Urinary bladder (tissue), 4 donors: Measurements from ENCODE around the gene NARS2. TPM values are rescaled to one million over a fixed set of nuclear protein-coding genes. Genes with fewer than 3 reads are reported as not detected.
"Not testable (repeated sequence)": the region's sequence is repeated elsewhere in the genome, so short reads cannot be mapped to it uniquely, and the experiment has no call there.

Experiments
- DNase-seq: peaks from one replicate; pipeline ENCODE4 v3.0.0-alpha.2; 2015; ENCODE audit errors: extremely low spot score
- H3K27ac ChIP-seq: one replicate; pipeline ENCODE4 v1.5.1; 2013; ENCODE audit warnings: low read depth, mild to moderate bottlenecking, moderate library complexity
- H3K36me3 ChIP-seq: one replicate; pipeline ENCODE4 v1.6.1; 2013; ENCODE audit warnings: mild to moderate bottlenecking, moderate library complexity; ENCODE audit not compliant: insufficient read depth
- H3K4me1 ChIP-seq: one replicate; pipeline ENCODE4 v1.6.1; 2013; ENCODE audit warnings: mild to moderate bottlenecking, moderate library complexity; ENCODE audit not compliant: insufficient read depth
- H3K4me3 ChIP-seq: one replicate; pipeline ENCODE4 v1.5.1; 2013; ENCODE audit warnings: low read depth, low read length
- WGBS: extraction: QIAGEN DNeasy Blood & Tissue Kit; methylation state at CpG from one replicate; pipeline ENCODE4 v1.1.7; 2013; 5-methylcytosine and 5-hydroxymethylcytosine counted together
- polyA plus RNA-seq: library from polyadenylated mRNA; stranded (reverse); fragments of 200-250 nt; gene quantifications from one replicate; pipeline ENCODE4 v1.2.3, GENCODE V29; 2013
- total RNA-seq: library from RNA; depleted of rRNA; stranded (reverse); fragments of >200 nt; gene quantifications from one replicate; pipeline ENCODE4 v1.2.3, GENCODE V29; 2014
- donor health status: healthy with polysubstance abuse.
- donor health status: healthy.

Gene NARS2
- total and polyA plus RNA-seq, 2 donors = 10.7 to 17.6 TPM

DNA sequence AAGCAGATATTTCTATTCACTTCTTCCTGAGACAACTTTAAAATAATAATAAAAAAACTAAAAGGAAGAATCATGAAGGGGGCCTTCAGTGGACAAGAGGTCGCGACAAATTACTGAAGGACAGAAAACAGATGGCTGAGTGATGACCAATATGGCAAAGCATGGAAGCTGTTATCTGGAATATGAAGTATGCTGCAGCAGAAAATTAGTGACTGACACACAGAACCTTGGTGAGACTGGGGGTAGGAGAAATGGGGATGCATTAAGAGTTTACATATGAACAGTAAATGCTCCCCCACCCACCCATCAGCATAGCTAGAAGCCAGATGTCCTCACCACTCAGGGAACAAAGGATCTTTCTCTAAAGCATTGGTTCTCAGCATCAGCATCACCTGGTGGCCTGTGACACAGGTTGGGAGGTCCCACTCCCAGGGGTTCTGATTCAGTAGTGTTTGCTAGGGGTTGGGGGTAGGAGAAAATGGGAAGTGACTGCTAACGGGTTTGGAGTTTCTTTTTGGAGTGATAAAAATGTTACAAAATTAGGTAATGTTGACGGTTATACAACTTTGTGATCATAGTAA is 59.7 kb downstream of the NARS2 start:
- WGBS = 76% methylated on average over 4 of the region's 4 CpGs
- Histone ChIP-seq H3K36me3 (no peaks in the 10 kb centered on the region), H3K27ac (no peak overlapping the region), H3K4me3 (no peak overlapping the region), H3K4me1 (no peaks in the 10 kb centered on the region)
- no peak for DNase-seq

DNA sequence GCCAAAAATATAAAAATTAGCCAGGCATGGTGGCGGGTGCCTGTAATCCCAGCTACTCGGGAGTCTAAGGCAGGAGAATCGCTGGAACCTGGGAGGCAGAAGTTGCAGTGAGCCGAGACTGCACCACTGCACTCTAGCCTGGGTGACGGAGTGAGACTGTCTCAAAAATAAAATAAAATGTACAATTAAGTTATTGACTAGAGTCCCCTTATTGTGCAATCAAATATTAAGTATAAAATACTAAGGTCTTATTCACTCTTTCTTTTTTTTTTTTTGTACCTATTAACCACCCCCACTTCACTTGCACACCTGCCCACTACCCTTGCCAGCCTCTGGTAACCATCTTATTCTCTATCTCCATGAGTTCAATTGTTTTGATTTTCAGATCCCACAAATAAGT is 61.6 kb downstream of the NARS2 start:
- H3K27ac ChIP-seq, H3K4me1 ChIP-seq, H3K4me3 ChIP-seq, DNase-seq, H3K36me3 ChIP-seq: not testable (repeated sequence)
- 98% methylated on average over 5 of the region's 5 CpGs for WGBS

DNA sequence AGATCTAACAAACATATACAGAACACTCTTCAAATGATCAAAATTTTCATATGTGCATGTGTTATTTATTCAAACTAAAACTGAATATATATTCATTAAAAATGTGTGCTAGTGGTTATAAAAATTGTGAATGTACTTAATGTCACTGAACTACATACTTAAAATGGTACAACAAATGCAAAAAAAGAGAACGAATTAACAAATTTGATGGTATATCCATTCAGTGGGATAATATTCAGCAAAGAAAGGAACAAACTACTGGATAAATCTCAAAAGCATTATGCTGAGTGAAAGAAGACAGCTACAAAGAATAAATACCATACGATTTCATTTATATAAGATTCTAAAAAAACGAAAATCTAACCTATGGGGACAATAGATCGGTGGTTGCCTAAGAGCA is 64.1 kb downstream of the NARS2 start:
- WGBS = 97% methylated on average over 4 of the region's 4 CpGs
- Histone ChIP-seq H3K27ac (no peak overlapping the region), H3K36me3 (no peaks in the 10 kb centered on the region), H3K4me3 (no peak overlapping the region), H3K4me1 (no peaks in the 10 kb centered on the region)
- DNase-seq = no peak

DNA sequence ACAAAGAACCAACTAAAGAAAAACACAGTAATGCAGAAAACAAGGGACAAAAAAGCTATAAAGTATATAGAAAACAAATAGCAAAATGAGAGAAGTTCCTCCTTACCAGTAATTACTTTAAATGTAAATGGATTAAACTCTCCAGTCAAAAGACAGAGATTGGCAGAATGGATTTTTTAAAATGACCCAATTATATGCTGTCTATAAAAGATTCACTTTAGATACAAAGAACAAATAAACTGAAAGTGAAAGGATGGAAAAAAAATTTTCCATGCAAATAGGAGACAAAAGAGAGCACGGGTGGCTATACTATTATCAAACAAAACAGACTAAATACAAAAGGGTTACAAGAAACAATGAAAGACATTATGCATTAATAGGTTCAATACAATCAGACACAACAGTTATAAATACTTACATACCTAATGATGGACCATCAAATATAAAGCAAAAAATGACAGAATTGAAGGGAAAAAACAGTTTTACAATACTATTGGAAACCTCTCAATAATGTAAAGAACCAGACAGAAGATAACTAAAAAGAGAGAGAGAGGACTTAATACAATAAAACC is 64.6 kb downstream of the NARS2 start:
- no peaks in the 10 kb centered on the region for H3K4me1 ChIP-seq
- DNase-seq = no peak
- H3K4me3 ChIP-seq = no peak overlapping the region
- WGBS = 97% methylated on average over 1 of the region's 1 CpG
- no peaks in the 10 kb centered on the region for H3K36me3 ChIP-seq
- no peak overlapping the region for H3K27ac ChIP-seq

DNA sequence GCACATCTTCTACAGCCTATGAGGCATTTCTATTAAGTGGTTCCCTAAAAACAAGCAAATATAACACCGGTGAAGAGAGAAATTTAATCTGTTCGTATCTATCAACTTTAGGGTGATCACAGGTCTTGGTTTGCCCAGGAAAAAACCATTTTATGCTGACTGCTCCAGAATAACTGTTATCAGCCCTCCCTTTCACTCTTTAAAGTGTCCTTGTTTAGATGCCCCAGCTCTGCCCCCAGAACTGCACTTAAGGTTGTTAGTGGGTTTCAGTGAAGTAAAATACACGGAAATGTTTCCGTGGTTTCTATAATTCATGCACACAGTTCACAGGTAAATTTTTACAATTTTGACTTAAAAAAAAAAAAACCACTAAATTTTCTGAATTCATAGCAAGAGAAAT is 70.0 kb downstream of the NARS2 start:
- Histone ChIP-seq H3K4me3 (no peak overlapping the region), H3K36me3 (no peaks in the 10 kb centered on the region), H3K4me1 (no peaks in the 10 kb centered on the region), H3K27ac (no peak overlapping the region)
- 89% methylated on average over 4 of the region's 4 CpGs for WGBS
- DNase-seq = no peak

DNA sequence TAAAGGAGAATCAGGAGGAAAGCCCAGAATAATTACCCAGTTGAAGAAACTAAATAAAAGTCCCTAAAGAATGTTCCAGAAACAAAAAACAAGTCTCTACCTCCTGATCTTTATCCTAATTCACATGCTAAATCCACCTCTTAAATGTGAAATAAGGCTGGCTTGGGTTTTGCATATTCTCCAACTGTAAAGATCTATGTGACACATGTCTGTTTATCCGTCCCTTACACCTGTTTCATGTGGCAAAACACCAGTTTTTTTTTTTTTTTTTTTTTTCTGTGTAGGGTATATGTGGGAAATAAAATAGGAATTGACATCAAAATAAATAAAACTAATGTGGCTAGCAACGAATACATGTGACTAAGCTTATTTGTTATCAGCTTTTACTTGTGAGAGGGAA is 70.5 kb downstream of the NARS2 start:
- Histone ChIP-seq H3K27ac (no peak overlapping the region), H3K4me3 (no peak overlapping the region), H3K4me1 (no peaks in the 10 kb centered on the region), H3K36me3 (no peaks in the 10 kb centered on the region)
- no peak for DNase-seq
- WGBS = 70% methylated on average over 2 of the region's 2 CpGs

DNA sequence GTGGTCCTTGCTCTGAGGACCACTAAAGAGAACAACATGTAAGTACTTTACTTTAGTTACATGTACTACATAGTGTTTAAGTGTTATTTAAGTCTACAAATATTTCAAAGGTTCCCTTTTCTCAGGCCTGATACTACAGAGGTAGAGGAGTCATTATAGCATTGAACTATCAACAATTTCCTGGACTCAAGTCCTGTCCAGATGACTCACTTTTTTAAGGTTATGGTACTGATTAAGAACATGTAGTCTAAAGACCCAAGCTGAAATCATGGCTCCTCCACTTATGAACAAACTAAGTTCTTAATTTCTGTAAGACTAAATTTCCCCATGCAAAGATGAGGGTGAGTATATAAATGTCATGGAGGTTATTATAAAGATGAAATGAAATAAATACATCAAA is 74.7 kb downstream of the NARS2 start:
- no peaks in the 10 kb centered on the region for H3K36me3 ChIP-seq
- no peak for DNase-seq
- no peaks in the 10 kb centered on the region for H3K4me1 ChIP-seq
- H3K27ac ChIP-seq = no peak overlapping the region
- no peak overlapping the region for H3K4me3 ChIP-seq

DNA sequence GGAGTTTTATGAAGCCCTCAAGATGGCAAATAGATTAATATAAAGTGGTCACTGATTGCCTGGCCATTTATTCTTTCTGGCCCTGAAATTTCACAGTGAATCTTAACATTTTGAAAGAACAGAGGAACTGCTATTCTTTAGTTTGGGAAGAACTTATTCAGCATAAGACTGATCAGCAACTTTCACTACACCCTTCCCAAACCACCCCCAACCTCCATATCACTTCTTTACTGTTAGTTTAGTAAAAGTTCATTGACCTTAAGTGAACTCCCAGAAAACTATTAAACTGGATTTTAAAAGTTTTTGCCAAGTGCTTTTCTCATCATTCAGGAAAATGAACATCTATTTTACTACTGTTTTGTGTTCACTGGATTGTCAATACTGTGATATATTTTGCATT is 77.4 kb downstream of the NARS2 start:
- Histone ChIP-seq H3K4me1 (no peaks in the 10 kb centered on the region), H3K27ac (no peak overlapping the region)
- DNase-seq = no peak

DNA sequence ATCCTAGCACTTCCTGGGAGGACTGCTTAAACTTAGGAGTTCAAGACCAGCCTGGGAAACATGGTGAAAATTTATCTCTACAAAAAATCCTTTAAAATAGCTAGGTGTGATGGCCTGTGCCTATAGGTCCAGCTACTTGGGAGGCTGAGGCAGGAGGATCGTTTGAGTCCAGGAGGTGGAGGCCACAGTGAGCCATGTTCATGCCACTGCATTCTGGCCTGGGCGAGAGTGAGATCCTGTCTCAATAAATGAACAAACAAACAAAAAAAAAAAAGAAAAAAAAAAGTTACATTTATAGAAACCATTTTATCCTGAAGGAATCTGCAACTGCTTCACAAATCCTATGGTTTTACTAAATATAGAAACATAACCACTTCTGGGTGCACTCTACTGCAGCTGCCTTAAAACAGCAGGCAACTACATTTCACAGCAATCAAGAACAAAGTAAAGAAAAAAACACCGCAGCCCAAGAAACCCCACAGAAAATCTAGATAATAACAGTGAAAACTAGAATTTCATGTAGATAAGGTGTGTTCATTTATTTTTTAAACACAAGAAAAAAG is 81.2 kb downstream of the NARS2 start:
- no peaks in the 10 kb centered on the region for H3K4me1 ChIP-seq
- peaks cover 5% of the 10 kb centered on the region for H3K36me3 ChIP-seq
- H3K27ac ChIP-seq = no peak overlapping the region
- no peak for DNase-seq
- H3K4me3 ChIP-seq = no peak overlapping the region
- 96% methylated on average over 3 of the region's 3 CpGs for WGBS

More for the DNA sequence above, 77.4 kb downstream of the NARS2 start:
- no peak overlapping the region for H3K4me3 ChIP-seq
- no peaks in the 10 kb centered on the region for H3K36me3 ChIP-seq

DNA sequence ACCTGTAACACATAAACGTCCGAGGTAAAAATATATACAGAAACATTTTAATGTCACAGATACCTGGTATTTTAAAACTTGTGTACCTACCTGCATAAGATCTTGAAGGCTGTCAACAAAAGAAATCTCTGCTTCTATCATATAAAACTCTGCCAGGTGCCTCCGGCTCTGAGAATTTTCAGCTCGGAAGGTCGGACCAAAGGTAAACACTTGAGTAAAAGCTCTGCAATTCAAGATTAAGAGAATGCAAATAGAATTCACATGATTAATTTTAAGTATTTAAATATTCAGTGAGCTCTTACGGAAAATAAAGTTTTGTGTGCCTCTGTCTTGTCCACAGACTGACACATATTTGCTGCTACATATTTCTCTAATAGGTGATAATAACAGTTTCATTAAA is 81.7 kb downstream of the NARS2 start:
- Histone ChIP-seq H3K27ac (no peak overlapping the region), H3K4me1 (no peaks in the 10 kb centered on the region), H3K4me3 (no peak overlapping the region), H3K36me3 (peaks cover 5% of the 10 kb centered on the region)
- 82% methylated on average over 6 of the region's 6 CpGs for WGBS
- no peak for DNase-seq

DNA sequence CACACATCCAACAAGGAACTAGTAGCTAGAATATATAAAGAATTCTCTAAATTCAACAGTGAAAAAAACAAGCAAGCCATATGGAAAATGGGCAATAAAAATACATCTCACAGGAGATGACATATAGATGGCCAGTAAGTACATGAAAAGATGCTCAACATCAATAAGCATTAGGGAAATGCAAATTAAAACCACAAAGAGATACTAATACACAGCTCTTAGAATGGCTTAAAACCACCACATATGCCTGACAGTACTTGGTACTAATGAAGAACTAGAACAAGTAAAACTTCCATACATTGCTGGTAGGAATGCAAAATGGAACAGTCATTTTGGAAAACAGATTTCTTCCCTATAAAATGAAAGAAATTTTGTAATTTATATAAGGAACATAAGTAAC is 85.5 kb downstream of the NARS2 start:
- DNase-seq = no peak
- Histone ChIP-seq H3K36me3 (peaks cover 5% of the 10 kb centered on the region), H3K4me1 (no peaks in the 10 kb centered on the region), H3K27ac (no peak overlapping the region), H3K4me3 (no peak overlapping the region)

DNA sequence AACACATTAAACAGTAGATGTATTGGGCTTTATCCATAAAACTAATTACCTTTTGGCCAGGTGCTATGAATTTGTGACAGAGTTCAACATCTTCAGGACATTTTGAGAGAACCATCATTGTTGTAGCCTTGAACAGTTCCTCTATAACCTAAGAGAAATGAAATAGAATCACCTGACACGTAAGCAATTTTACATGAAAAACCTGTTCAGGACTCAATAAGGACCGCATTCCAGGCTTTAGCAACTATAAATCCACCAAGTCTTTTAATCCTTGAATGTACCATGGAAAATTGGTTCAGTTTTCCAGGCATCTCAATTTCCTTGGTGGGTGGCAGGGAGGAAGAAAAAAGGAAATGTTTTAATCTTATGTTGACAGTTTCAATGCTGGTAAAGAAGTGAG is 96.1 kb downstream of the NARS2 start:
- DNase-seq = no peak
- Histone ChIP-seq H3K27ac (no peak overlapping the region), H3K4me1 (no peaks in the 10 kb centered on the region), H3K4me3 (no peak overlapping the region), H3K36me3 (no peaks in the 10 kb centered on the region)
- WGBS = 91% methylated on average over 2 of the region's 2 CpGs

DNA sequence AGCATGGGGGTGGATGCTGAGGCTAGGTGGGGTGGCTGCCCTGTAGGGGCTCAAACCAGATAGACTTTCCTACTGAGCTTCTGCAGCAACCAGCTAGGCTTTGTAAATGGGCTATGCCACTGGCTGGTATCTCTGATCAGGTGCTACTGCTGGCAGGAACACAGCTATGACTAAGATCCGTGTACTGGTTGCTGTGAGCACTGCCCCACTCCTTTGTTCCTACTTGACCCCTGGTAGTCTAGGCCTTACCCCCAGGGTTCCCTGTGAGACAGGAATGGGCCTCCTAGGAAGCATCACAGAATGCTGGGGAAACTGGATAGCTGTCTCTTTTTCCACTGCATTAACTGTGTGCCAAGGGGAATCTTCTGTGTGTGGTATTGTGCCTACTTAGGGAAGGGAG is 98.6 kb downstream of the NARS2 start:
- Histone ChIP-seq H3K27ac (no peak overlapping the region), H3K36me3 (no peaks in the 10 kb centered on the region), H3K4me1 (no peaks in the 10 kb centered on the region), H3K4me3 (no peak overlapping the region)
- DNase-seq = no peak
- WGBS = 80% methylated on average over 1 of the region's 1 CpG

DNA sequence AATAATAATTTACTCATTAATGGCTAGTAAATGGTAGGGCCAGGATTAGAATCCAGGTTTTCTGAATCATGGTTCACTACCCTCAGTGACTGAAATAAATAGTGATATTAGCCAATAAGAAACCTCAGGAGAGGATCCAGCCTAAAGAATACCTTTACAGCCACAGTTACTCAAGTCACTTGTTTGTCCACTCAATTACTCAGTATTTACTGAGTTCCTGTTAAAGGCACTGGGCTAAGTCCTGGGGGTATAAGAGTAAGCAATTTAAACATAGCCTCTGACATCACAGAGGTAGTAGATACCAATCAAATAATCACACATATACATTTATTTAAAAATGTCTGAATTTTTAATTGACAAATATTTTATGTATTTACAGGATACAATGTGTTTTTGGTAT is 100.2 kb downstream of the NARS2 start:
- no peak overlapping the region for H3K27ac ChIP-seq
- no peaks in the 10 kb centered on the region for H3K36me3 ChIP-seq
- DNase-seq = no peak
- H3K4me3 ChIP-seq = no peak overlapping the region
- no peaks in the 10 kb centered on the region for H3K4me1 ChIP-seq

DNA sequence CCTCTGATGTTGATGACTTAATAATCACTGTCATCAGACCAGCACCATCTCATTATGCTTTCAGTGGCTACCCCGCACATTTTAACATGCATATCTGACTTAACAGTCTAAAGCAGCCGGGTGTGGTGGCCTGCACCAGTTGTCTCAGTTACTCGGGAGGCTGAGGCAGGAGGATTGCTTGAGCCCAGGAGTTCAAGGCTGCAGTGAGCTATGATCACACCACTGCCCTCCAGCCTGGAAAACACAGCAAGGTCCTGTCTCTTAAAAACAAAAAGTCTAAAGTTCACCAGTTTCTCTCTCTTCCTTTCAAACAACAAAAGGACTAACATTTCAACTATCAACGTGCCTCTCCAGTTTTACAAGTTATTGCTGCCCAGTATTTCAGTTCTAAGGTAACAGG is 101.8 kb downstream of the NARS2 start:
- no peak for DNase-seq
- Histone ChIP-seq H3K4me1 (no peaks in the 10 kb centered on the region), H3K4me3 (no peak overlapping the region), H3K27ac (no peak overlapping the region), H3K36me3 (no peaks in the 10 kb centered on the region)
- 95% methylated on average over 4 of the region's 4 CpGs for WGBS
